Kidney (tissue), 14 donors: ENCODE results near the gene GFER. TPM values are rescaled to one million over a fixed set of nuclear protein-coding genes. Genes with fewer than 3 reads are reported as not detected.
A peak's percentile ranks its signal among the peaks of the same experiment; 100 is the strongest.

Experiments
- DNase-seq, 5 donors: peaks; one replicate each; pipeline ENCODE4 v3.0.0-alpha.2; 2013 to 2020
- FAIRE-seq: peaks from 2 replicates; lab custom pipeline; 2012; peaks lifted over from hg19 to GRCh38; lab: Jason Lieb, UNC
- H3K27ac ChIP-seq, 2 donors: one replicate each; pipeline ENCODE4 v1.7.0; 2013; ENCODE audit warnings: low read depth in 2 of 2, low read length in 2 of 2, inconsistent platforms in 1 of 2
- H3K27me3 ChIP-seq: one replicate; pipeline ENCODE4 v1.7.1; 2013; ENCODE audit warnings: low read length, inconsistent platforms; ENCODE audit not compliant: control insufficient read depth, insufficient read depth
- H3K36me3 ChIP-seq, 3 donors: one replicate each; pipeline versions ENCODE4 v1.7.0 to v1.7.1; 2013; ENCODE audit warnings: low read length in 3 of 3, control low read depth in 1 of 3, inconsistent platforms in 1 of 3; ENCODE audit not compliant: insufficient read depth in 3 of 3, control insufficient read depth in 2 of 3
- H3K4me1 ChIP-seq, 3 donors: one replicate each; pipeline versions ENCODE4 v1.7.0 to v1.7.1; 2013; ENCODE audit warnings: low read length in 3 of 3, inconsistent platforms in 1 of 3, low read depth in 1 of 3; ENCODE audit not compliant: control insufficient read depth in 2 of 3, insufficient read depth in 2 of 3
- H3K4me3 ChIP-seq, 3 donors: one replicate each; pipeline versions ENCODE4 v1.7.0 to v1.8.1; 2013; ENCODE audit warnings: low read length in 3 of 3, control low read depth in 1 of 3, inconsistent platforms in 1 of 3
- H3K9ac ChIP-seq, 3 donors: one replicate each; pipeline versions ENCODE4 v1.7.0 to v1.7.1; 2013; ENCODE audit warnings: low read length in 3 of 3, control low read depth in 1 of 3, inconsistent platforms in 1 of 3
- H3K9me3 ChIP-seq, 3 donors: one replicate each; pipeline versions ENCODE4 v1.7.0 to v1.7.1; 2013; ENCODE audit warnings: low read length in 3 of 3, control low read depth in 1 of 3, inconsistent platforms in 1 of 3; ENCODE audit not compliant: control insufficient read depth in 2 of 3, insufficient read depth in 1 of 3
- CTCF ChIP-seq: IDR thresholded peaks from 3 replicates; pipeline ENCODE4 v1.5.1; 2012; ENCODE audit warnings: mild to moderate bottlenecking, moderate library complexity, borderline replicate concordance; ENCODE audit not compliant: insufficient read depth; ENCODE audit errors: extremely low read depth
- intact Hi-C: fragments of 100-400 bp; cut with DNase I; formaldehyde crosslinking; loops from one replicate; pipeline ENCODE4 v1.11.1; 2022
- polyA plus RNA-seq: library from polyadenylated mRNA; stranded (reverse); fragments of 350-450 nt; fragmentation: Illumina TruSeq; extraction: RNeasy Lipid Tissue Mini Kit (QIAGEN cat#74804); gene quantifications from one replicate; pipeline ENCODE4 v1.2.3, GENCODE V29; 2014; ENCODE audit warnings: low read depth, low replicate concordance; ENCODE audit not compliant: insufficient read depth
- total RNA-seq: library from RNA; stranded (reverse); fragmentation: NEBNext Ultra II Directional; extraction: Animal tissue kit (Norgen Biotek cat#: 25700); gene quantifications from one replicate; pipeline ENCODE4 v1.2.1, GENCODE V29; 2021
- donor health status: control.
- donor health status: control.
- donor health status: control.
- donor health status: control.
- donor health status: control.
- donor health status: DM: yes; HTN: yes; CAD: no.
- donor health status: Normal renal cell carcinoma (clear cell type).

The GFER gene
- total and polyA plus RNA-seq, 2 donors from 2014 or later: 25.0 to 45.6 TPM

DNA sequence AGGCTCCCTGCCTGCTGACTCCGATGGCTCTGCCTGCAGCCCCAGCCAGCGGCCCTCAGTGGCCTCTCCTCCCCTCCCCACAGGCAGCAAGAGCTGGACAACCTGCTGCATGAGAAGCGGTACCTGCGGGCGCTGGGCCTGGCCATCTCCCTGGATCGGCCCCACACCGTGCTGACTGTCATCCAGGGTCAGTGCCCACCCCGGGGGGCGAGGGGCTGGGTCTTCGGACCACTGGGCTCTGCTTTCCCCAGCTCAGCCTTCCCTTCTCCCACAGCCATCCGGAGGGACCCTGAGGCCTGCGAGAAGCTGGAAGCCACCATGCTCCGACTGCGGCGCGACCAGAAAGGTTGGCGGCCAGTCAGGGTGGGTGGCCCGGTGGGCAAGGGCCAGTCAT is 6.1 kb upstream of the GFER start:
- FAIRE-seq (no peak), DNase-seq (no peak)
- Histone ChIP-seq H3K27me3 (peaks cover 30% of the 10 kb centered on the region), H3K9me3 (no peaks in the 10 kb centered on the region), H3K4me1 (peaks cover 0 to 3% (median under 1%) of the 10 kb centered on the region in 3 donors), H3K27ac (no peak overlapping the region), H3K9ac (no peak overlapping the region), H3K4me3 (no peak overlapping the region), H3K36me3 (peaks cover 0 to 21% (median 13%) of the 10 kb centered on the region in 3 donors)
- intact Hi-C loops: no loop called here
- no peak for TF ChIP-seq CTCF

GRCh38 chr16:1978476-1979120 is 5.4 kb upstream of the GFER start:
- H3K9me3 ChIP-seq: no peaks in the 10 kb centered on the region
- H3K27ac ChIP-seq: no peak overlapping the region
- intact Hi-C loops: no loop called here
- H3K4me1 ChIP-seq: peaks cover 0 to 9% (median 0%) of the 10 kb centered on the region in 3 donors
- H3K9ac ChIP-seq: no peak overlapping the region
- H3K27me3 ChIP-seq: peaks cover 34% of the 10 kb centered on the region
- no peak overlapping the region for H3K4me3 ChIP-seq
- DNase-seq: no peak
- peaks cover 0 to 21% (median 13%) of the 10 kb centered on the region in 3 donors for H3K36me3 ChIP-seq
- no peak for TF ChIP-seq CTCF
- FAIRE-seq: no peak

- TF ChIP-seq CTCF: no peak
- H3K9ac ChIP-seq: no peak overlapping the region
- H3K9me3 ChIP-seq: no peaks in the 10 kb centered on the region
- intact Hi-C loops: no loop called here
- no peak overlapping the region for H3K4me3 ChIP-seq
- peak in 3 of 5 donors; percentile 25 to 86 (median 26) for DNase-seq
- H3K27me3 ChIP-seq: peaks cover 34% of the 10 kb centered on the region
- H3K27ac ChIP-seq: no peak overlapping the region
- H3K4me1 ChIP-seq: peaks cover 0 to 10% (median 0%) of the 10 kb centered on the region in 3 donors
- FAIRE-seq: no peak
- peaks cover 0 to 20% (median 13%) of the 10 kb centered on the region in 3 donors for H3K36me3 ChIP-seq
These were observed 4.5 kb upstream of the GFER start for GRCh38 chr16:1979271-1980029.
